ENCODE measurements around the gene TRABD2B. TPM values are rescaled to one million over a fixed set of nuclear protein-coding genes. Genes with fewer than 3 reads are reported as not detected.

TRABD2B gene
- total and polyA plus RNA-seq, 2 of the 13 experiments (the other 11 are each of a cell fraction or from before 2014, with no cell fraction given) = 0.04 TPM; not detected in 1

GRCh38 chr1:47866601-47867437 lies 130.4 kb downstream of the TRABD2B start (continued):
- TF ChIP-seq PITX1 (CRISPR knock-in tag; IDR thresholded peaks at IDR 0.05) (peak; percentile 89; the same call in 1 of the 2 replicates), SOX13 (IDR thresholded peaks at IDR 0.05) (peak; percentile 70), SOX13 (CRISPR knock-in tag; conservative IDR thresholded peaks at IDR 0.05 in 1 of 2, IDR thresholded peaks at IDR 0.05 in 1 of 2) (peak in 1 of 2 experiments; percentile 80; a peak in 2 of 4 replicates), ZNF782 (CRISPR knock-in tag; IDR thresholded peaks at IDR 0.05; ENCODE audit: borderline replicate concordance) (peak; percentile 6; the same call in 1 of the 2 replicates), TIGD3 (CRISPR knock-in tag; IDR thresholded peaks at IDR 0.05; ENCODE audit: borderline replicate concordance) (no peak; the same call in 1 of the 2 replicates), CREM (IDR thresholded peaks at IDR 0.05) (peak; percentile 71; the same call in 1 of the 2 replicates), CREM (CRISPR knock-in tag; IDR thresholded peaks at IDR 0.05) (no peak), CEBPB (IDR thresholded peaks at IDR 0.05; ENCODE audit: borderline replicate concordance, low read depth, low read length) (peak; percentile 28; the same call in 1 of the 2 replicates), FOXJ3 (CRISPR knock-in tag; IDR thresholded peaks at IDR 0.05; ENCODE audit: borderline replicate concordance) (peak; percentile 86; the same call in 1 of the 2 replicates), ZNF543 (CRISPR knock-in tag; IDR thresholded peaks at IDR 0.05) (peak; percentile 76), HMGXB3 (CRISPR knock-in tag; IDR thresholded peaks at IDR 0.05; ENCODE audit: borderline replicate concordance) (0 out of 2 replicates have a peak, but pooled peaks have one; percentile 47), SOX6 (IDR thresholded peaks at IDR 0.05) (no peak), SOX6 (CRISPR knock-in tag; IDR thresholded peaks at IDR 0.05) (peak; percentile 82), GATAD2A (CRISPR knock-in tag; IDR thresholded peaks at IDR 0.05) (peak; percentile 96), KDM5B (CRISPR knock-in tag; IDR thresholded peaks at IDR 0.05; ENCODE audit: borderline replicate concordance) (peak; percentile 53; the same call in 1 of the 2 replicates), MAFK (conservative IDR thresholded peaks at IDR 0.05 in 1 of 2, IDR thresholded peaks at IDR 0.05 in 1 of 2; ENCODE audit: low read length in 2 of 2) (peak; percentile 58 to 65)
- TF ChIP-seq, protein P1, sequence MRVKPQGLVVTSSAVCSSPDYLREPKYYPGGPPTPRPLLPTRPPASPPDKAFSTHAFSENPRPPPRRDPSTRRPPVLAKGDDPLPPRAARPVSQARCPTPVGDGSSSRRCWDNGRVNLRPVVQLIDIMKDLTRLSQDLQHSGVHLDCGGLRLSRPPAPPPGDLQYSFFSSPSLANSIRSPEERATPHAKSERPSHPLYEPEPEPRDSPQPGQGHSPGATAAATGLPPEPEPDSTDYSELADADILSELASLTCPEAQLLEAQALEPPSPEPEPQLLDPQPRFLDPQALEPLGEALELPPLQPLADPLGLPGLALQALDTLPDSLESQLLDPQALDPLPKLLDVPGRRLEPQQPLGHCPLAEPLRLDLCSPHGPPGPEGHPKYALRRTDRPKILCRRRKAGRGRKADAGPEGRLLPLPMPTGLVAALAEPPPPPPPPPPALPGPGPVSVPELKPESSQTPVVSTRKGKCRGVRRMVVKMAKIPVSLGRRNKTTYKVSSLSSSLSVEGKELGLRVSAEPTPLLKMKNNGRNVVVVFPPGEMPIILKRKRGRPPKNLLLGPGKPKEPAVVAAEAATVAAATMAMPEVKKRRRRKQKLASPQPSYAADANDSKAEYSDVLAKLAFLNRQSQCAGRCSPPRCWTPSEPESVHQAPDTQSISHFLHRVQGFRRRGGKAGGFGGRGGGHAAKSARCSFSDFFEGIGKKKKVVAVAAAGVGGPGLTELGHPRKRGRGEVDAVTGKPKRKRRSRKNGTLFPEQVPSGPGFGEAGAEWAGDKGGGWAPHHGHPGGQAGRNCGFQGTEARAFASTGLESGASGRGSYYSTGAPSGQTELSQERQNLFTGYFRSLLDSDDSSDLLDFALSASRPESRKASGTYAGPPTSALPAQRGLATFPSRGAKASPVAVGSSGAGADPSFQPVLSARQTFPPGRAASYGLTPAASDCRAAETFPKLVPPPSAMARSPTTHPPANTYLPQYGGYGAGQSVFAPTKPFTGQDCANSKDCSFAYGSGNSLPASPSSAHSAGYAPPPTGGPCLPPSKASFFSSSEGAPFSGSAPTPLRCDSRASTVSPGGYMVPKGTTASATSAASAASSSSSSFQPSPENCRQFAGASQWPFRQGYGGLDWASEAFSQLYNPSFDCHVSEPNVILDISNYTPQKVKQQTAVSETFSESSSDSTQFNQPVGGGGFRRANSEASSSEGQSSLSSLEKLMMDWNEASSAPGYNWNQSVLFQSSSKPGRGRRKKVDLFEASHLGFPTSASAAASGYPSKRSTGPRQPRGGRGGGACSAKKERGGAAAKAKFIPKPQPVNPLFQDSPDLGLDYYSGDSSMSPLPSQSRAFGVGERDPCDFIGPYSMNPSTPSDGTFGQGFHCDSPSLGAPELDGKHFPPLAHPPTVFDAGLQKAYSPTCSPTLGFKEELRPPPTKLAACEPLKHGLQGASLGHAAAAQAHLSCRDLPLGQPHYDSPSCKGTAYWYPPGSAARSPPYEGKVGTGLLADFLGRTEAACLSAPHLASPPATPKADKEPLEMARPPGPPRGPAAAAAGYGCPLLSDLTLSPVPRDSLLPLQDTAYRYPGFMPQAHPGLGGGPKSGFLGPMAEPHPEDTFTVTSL (CRISPR knock-in tag; IDR thresholded peaks at IDR 0.05; ENCODE audit: borderline replicate concordance) = peak; percentile 91
